MCF 10A (cell line): ENCODE measurements around the gene MED12. TPM values are rescaled to one million over a fixed set of nuclear protein-coding genes. Genes with fewer than 3 reads are reported as not detected.

Experiments used
- Bru-seq: library from RNA; stranded (reverse); fragments of 400-500 nt; gene quantifications from one replicate; lab custom pipeline; 2021; lab: Mats Ljungman, UMichigan
- BruChase-seq, 2 experiments: library from RNA; stranded (reverse); fragments of 400-500 nt; gene quantifications; one replicate each; lab custom pipeline; 2021; lab: Mats Ljungman, UMichigan
- BruUV-seq: library from RNA; stranded (reverse); fragments of 400-500 nt; replicated peaks from 2 replicates; lab custom pipeline; 2021; lab: Mats Ljungman, UMichigan
- CTCF ChIA-PET: fragments of 300-600 bp; sonication (Branson Sonifier 250); formaldehyde crosslinking; extraction: SDS; loops from one replicate; lab custom pipeline; 2021; ENCODE audit warnings: antibody characterized with exemption, inconsistent platforms; lab: Yijun Ruan, JAX
- POLR2A ChIA-PET: fragments of 300-600, 350-650 bp; sonication (Branson Sonifier 250); formaldehyde crosslinking; extraction: SDS; loops from one replicate; lab custom pipeline; 2020; ENCODE audit warnings: antibody characterized with exemption, inconsistent platforms; lab: Yijun Ruan, JAX
- DNase-seq: peaks from one replicate; pipeline ENCODE4 v3.0.0-alpha.2; 2018; ENCODE audit not compliant: unreplicated experiment
- H3K27ac Mint-ChIP-seq: one replicate; pipeline ENCODE4 v1.8.0; 2022; ENCODE audit warnings: mild to moderate bottlenecking, low read depth, mixed read lengths; ENCODE audit not compliant: unreplicated experiment
- H3K27me3 Mint-ChIP-seq: one replicate; pipeline ENCODE4 v1.8.0; 2022; ENCODE audit warnings: mixed read lengths; ENCODE audit not compliant: insufficient read depth, unreplicated experiment
- H3K36me3 Mint-ChIP-seq: one replicate; pipeline ENCODE4 v1.8.0; 2022; ENCODE audit warnings: mild to moderate bottlenecking, moderate library complexity, mixed read lengths; ENCODE audit not compliant: insufficient read depth, unreplicated experiment
- H3K4me1 Mint-ChIP-seq: one replicate; pipeline ENCODE4 v1.8.0; 2022; ENCODE audit warnings: mixed read lengths; ENCODE audit not compliant: insufficient read depth, unreplicated experiment
- H3K4me3 Mint-ChIP-seq: one replicate; pipeline ENCODE4 v1.8.0; 2022; ENCODE audit warnings: mild to moderate bottlenecking, moderate library complexity, mixed read lengths; ENCODE audit not compliant: unreplicated experiment
- H3K9me3 Mint-ChIP-seq: one replicate; pipeline ENCODE4 v1.8.0; 2022; ENCODE audit warnings: mixed read lengths; ENCODE audit not compliant: unreplicated experiment
- intact Hi-C: fragments of 100-400 bp; cut with micrococcal nuclease; formaldehyde crosslinking; loops from 2 replicates; pipeline ENCODE4 v1.14.1; 2022
- long read RNA-seq: library from polyadenylated mRNA; stranded (forward); transcript quantifications from one replicate; pipeline ENCODE4 v2.0.0, GENCODE V29; 2022
- total RNA-seq: library from RNA; stranded (reverse); gene quantifications from 2 replicates; pipeline ENCODE4 v1.2.3, GENCODE V29; 2022
- TF ChIP-seq, protein P1 (sequence below): fragments of 200-600 bp; IDR thresholded peaks from one replicate; pipeline ENCODE4 v1.8.0; 2022; ENCODE audit warnings: antibody characterized with exemption, mild to moderate bottlenecking; ENCODE audit not compliant: unreplicated experiment

MED12 gene
- total RNA-seq (36.6 and 39.4 TPM in 2 replicates), Bru-seq, nascent RNA (percentile 56 among the genes with signal in this experiment), BruChase-seq, experiment 1, labeled RNA remaining after a 6-hour chase (percentile 78 among the genes with signal in this experiment), BruChase-seq, experiment 2, labeled RNA remaining after a 2-hour chase (percentile 67 among the genes with signal in this experiment)
- long read RNA-seq, full-length matches to known transcripts = 8 of 22 reads
- long read RNA-seq, partial matches to known transcripts = 7 of 22 reads
- long read RNA-seq, other reads (novel, unspliced or antisense) = 7 of 22 reads

DNA sequence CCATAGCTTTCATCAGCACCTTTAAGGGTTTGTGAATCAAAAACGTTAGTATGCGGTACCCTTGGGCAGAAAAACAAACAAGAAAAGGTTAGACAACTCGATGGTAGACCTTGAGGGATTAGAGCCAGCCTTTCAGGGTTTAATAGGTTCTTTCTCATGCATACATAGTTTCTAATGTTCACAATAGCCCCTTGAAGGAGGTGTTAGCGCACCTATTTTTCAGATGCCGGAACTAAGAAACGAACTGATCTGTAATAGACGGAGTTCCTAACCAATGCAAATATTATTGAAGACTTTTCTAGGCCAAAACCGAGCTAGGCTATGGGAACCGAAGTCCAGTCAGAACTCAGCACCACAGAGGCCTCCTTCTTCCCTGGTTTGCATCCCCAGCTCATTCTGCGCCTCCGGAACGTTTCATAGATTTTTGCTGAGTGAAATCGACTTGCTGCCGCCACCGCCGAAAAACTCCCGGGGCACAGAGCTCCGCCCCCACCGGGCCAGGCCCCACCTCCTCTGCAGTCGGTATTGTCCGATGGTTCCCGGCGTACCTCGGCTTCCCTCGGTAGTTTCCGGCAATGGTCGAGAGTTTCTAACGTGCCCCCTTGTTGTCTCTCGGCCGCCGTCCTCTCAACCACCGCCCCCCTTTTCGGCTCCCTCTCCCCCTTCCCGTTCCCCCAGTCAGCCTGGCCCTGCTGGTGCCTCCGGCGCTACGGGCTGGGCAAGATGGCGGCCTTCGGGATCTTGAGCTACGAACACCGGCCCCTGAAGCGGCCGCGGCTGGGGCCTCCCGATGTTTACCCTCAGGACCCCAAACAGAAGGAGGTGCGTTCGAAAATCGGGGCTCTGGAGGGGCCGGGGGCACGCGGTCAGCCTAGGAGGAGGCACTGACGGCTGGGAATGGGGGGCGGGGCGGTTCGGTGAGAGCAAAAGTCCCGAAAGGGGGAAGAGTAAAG lies at the start of gene MED12:
TSS of gene MED12 (plus strand) at position 565 of the 953 bp plus-strand sequence. CDS start at position 724, 159 bp downstream.
- ChIA-PET POLR2A (interaction anchor here (0.6 to 2.0 kb wide), 13 partner anchors 11 to 247 kb away, joined by 3 to 13 read pairs (median 4); partner anchors contain the start of genes NONO, SNX12 and TAF1), CTCF (interaction anchor here (0.6 to 2.9 kb wide), 7 partner anchors 10 to 640 kb away, joined by 3 to 9 read pairs (median 4); no protein-coding TSS in a partner anchor)
- no TSS peak for BruUV-seq
- TF ChIP-seq, protein P1, sequence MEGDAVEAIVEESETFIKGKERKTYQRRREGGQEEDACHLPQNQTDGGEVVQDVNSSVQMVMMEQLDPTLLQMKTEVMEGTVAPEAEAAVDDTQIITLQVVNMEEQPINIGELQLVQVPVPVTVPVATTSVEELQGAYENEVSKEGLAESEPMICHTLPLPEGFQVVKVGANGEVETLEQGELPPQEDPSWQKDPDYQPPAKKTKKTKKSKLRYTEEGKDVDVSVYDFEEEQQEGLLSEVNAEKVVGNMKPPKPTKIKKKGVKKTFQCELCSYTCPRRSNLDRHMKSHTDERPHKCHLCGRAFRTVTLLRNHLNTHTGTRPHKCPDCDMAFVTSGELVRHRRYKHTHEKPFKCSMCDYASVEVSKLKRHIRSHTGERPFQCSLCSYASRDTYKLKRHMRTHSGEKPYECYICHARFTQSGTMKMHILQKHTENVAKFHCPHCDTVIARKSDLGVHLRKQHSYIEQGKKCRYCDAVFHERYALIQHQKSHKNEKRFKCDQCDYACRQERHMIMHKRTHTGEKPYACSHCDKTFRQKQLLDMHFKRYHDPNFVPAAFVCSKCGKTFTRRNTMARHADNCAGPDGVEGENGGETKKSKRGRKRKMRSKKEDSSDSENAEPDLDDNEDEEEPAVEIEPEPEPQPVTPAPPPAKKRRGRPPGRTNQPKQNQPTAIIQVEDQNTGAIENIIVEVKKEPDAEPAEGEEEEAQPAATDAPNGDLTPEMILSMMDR = no peak
- DNase-seq = peak; percentile 68
- H3K27ac Mint-ChIP-seq = peak within 1 kb of the TSS; percentile 73
- peak within 1 kb of the TSS; percentile 79 for H3K4me3 Mint-ChIP-seq
- H3K36me3 Mint-ChIP-seq = peaks cover 39% of the 10 kb centered on the region
- H3K27me3 Mint-ChIP-seq = peaks cover 18% of the 10 kb centered on the region
- no peaks in the 10 kb centered on the region for H3K9me3 Mint-ChIP-seq
- no peaks in the 10 kb centered on the region for H3K4me1 Mint-ChIP-seq
- intact Hi-C loops = no loop called here

DNA sequence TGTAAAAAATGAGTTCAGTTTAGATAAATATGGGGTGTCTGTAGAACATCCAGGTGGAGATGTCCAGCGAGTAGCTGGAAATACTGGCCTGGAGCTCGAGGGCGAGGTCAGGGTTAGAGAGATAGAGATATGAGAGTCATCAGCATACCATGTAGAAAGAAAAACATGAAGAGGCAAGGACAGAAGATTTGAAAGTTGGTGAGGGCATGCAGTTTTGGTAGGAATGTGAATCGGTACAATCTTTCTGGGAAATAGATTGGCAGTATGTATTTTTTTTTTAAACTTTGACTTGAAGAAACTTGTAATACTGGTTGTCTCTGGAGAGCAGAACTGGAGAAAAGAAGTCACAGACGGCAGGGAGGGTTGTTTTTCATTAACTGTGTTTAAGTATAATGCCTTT lies 47.9 kb upstream of the MED12 start:
- TF ChIP-seq, protein P1 = no peak
- BruUV-seq = no TSS peak
- CTCF ChIA-PET = interaction anchor here (1.4 kb wide), 1 partner anchor 58 kb away, joined by 4 read pairs; no protein-coding TSS in a partner anchor
- intact Hi-C loops = no loop called here
- Mint-ChIP-seq H3K4me1 (peaks cover 22% of the 10 kb centered on the region), H3K27me3 (peaks cover 46% of the 10 kb centered on the region), H3K4me3 (no peak overlapping the region), H3K27ac (no peak overlapping the region), H3K9me3 (peaks cover 6% of the 10 kb centered on the region), H3K36me3 (no peaks in the 10 kb centered on the region)
- DNase-seq = no peak
- POLR2A ChIA-PET = no interaction called here

DNA sequence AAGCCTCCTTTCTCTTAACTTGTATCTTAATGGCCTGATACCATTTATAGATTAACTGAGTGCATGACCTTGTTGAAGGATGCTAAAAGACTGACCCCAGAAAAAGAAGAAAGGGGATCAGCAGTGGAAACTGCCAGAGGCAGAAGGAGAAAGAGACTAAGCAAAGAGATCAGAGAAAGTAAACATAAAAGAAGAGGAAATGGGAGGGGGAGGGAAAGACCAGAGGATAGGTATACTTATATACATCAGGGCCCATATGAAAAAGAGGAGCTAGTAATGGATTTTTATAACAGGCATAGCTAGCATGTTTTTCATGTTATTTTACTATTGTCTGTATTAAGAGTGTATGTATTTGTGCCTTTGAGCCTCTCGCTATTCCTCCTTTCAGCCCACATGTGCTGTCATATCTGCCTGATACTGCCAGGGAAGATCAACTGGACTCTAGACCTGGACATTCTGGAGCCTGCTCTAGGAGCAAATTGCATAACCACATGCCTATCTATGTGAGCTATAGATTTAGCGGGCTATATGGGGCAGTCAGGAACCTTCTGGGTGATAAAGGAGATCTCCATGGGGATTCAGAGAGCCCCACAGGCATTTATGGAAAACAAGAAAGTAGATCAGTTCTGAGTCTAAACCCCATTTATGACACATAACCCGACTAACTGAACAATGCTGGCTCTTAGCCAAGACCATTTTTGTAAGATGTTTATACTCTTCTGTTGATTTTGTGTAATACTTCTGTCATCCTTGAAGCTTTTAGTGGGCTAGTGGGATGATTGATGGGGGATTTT lies 36.9 kb upstream of the MED12 start:
- H3K9me3 Mint-ChIP-seq = no peaks in the 10 kb centered on the region
- peaks cover 25% of the 10 kb centered on the region for H3K27me3 Mint-ChIP-seq
- ChIA-PET CTCF (no interaction called here), POLR2A (interaction anchor here (0.5 to 1.1 kb wide), 3 partner anchors 8 to 448 kb away, joined by 3 read pairs; no protein-coding TSS in a partner anchor)
- intact Hi-C loops = no loop called here
- TF ChIP-seq, protein P1 = no peak
- H3K27ac Mint-ChIP-seq = no peak overlapping the region
- H3K36me3 Mint-ChIP-seq = no peaks in the 10 kb centered on the region
- H3K4me1 Mint-ChIP-seq = peaks cover 6% of the 10 kb centered on the region
- H3K4me3 Mint-ChIP-seq = no peak overlapping the region
- no TSS peak for BruUV-seq
- peak; percentile 67 for DNase-seq
